ENCODE data around the gene TIAM2.

DNA sequence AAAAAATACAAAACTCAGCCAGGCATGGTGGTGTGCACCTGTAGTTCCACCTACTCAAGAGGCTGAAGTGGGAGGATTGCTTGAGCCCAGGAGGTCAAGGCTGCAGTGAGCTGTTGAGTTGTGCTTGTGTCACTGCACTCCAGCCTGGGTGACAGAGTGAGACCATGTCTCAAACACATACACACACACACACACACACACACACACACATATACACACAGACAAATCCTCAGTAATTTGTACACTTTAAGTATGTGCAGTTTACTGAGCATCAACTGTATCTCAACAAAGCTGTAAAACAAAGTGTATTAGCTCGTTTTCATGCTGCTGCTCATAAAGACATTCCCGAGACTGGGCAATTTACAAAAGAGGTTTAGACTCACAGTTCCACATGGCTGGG lies 311.8 kb downstream of the TIAM2 start:
- TF ChIP-seq POLR2A (IDR thresholded peaks at IDR 0.05): no peak
- TF ChIP-seq CTCF (IDR thresholded peaks at IDR 0.05): no peak
